Loucy (cell line): ENCODE data around the gene FXYD3.

Experiments used
- H2AFZ ChIP-seq: fragments of 200-600 bp; sonication (generic); 2 replicates; pipeline ENCODE4 v1.6.0; 2016; ENCODE audit warnings: antibody characterized with exemption, mild to moderate bottlenecking, low read length, moderate library complexity
- H3F3A ChIP-seq: fragments of 200-600 bp; 2 replicates; pipeline ENCODE4 v1.6.0; 2016; ENCODE audit warnings: antibody characterized with exemption, low read depth, mild to moderate bottlenecking
- H3K27me3 ChIP-seq: fragments of 200-600 bp; sonication (generic); 2 replicates; pipeline ENCODE4 v1.6.1; 2014; ENCODE audit warnings: low read length, mild to moderate bottlenecking; ENCODE audit not compliant: insufficient read depth, poor library complexity, severe bottlenecking
- H3K36me3 ChIP-seq: fragments of 200-600 bp; sonication (generic); 2 replicates; pipeline ENCODE4 v1.6.1; 2016; ENCODE audit warnings: low read length; ENCODE audit not compliant: insufficient read depth
- H3K4me1 ChIP-seq: fragments of 200-600 bp; sonication (generic); 2 replicates; pipeline ENCODE4 v1.5.1; 2014; ENCODE audit warnings: low read length, mild to moderate bottlenecking; ENCODE audit not compliant: insufficient read depth, poor library complexity, severe bottlenecking
- H3K4me2 ChIP-seq: fragments of 200-600 bp; sonication (generic); 2 replicates; pipeline ENCODE4 v1.6.0; 2014; ENCODE audit warnings: antibody characterized with exemption, low read length, low read depth, mild to moderate bottlenecking; ENCODE audit not compliant: poor library complexity, severe bottlenecking
- H3K4me3 ChIP-seq: fragments of 200-600 bp; sonication (generic); 2 replicates; pipeline ENCODE4 v1.5.1; 2014; ENCODE audit warnings: low read length, mild to moderate bottlenecking, mixed read lengths; ENCODE audit not compliant: poor library complexity, severe bottlenecking
- H3K79me2 ChIP-seq: fragments of 200-600 bp; sonication (generic); 2 replicates; pipeline ENCODE4 v1.6.1; 2014; ENCODE audit warnings: low read length; ENCODE audit not compliant: insufficient read depth
- H3K9ac ChIP-seq: fragments of 200-600 bp; sonication (generic); 2 replicates; pipeline ENCODE4 v1.6.0; 2014; ENCODE audit warnings: mild to moderate bottlenecking, low read depth, low read length, moderate library complexity; ENCODE audit not compliant: poor library complexity, severe bottlenecking
- H3K9me2 ChIP-seq: fragments of 200-600 bp; sonication (generic); replicated peaks from 2 replicates; pipeline ENCODE4 v1.6.1; 2016; ENCODE audit warnings: low read depth, low read length, mixed read lengths
- H3K9me3 ChIP-seq: fragments of 200-600 bp; sonication (generic); 2 replicates; pipeline ENCODE4 v1.6.1; 2014; ENCODE audit warnings: mild to moderate bottlenecking, antibody characterized with exemption, low read length, low read depth; ENCODE audit not compliant: insufficient read depth
- H4K20me1 ChIP-seq: fragments of 200-600 bp; sonication (generic); 2 replicates; pipeline ENCODE4 v1.6.0; 2014; ENCODE audit warnings: antibody characterized with exemption, low read length, mild to moderate bottlenecking; ENCODE audit not compliant: insufficient read depth, poor library complexity, severe bottlenecking
- CTCF ChIP-seq: fragments of 200-600 bp; sonication (generic); conservative IDR thresholded peaks from 2 replicates; pipeline ENCODE4 v1.5.1; 2014; ENCODE audit warnings: mild to moderate bottlenecking, antibody characterized with exemption, low read length
- EZH2phosphoT487 ChIP-seq: fragments of 200-600 bp; IDR thresholded peaks from 2 replicates; pipeline ENCODE4 v1.6.1; 2018; ENCODE audit warnings: antibody characterized with exemption, mild to moderate bottlenecking, moderate library complexity, borderline replicate concordance

FXYD3 gene

GRCh38 chr19:35144600-35145436 lies 29.2 kb downstream of the FXYD3 start:
- H3K4me3 ChIP-seq = no peak overlapping the region
- H3K79me2 ChIP-seq = no peaks in the 10 kb centered on the region

GRCh38 chr19:35146746-35147459 lies 31.3 kb downstream of the FXYD3 start:
- peaks cover 4% of the 10 kb centered on the region for H3K4me1 ChIP-seq
- no peak overlapping the region for H3K9ac ChIP-seq
- H2AFZ ChIP-seq = no peak overlapping the region
- no peaks in the 10 kb centered on the region for H3F3A ChIP-seq
- H3K9me2 ChIP-seq = no peaks in the 10 kb centered on the region
- no peaks in the 10 kb centered on the region for H3K79me2 ChIP-seq
- H3K9me3 ChIP-seq = no peaks in the 10 kb centered on the region
- H4K20me1 ChIP-seq = no peaks in the 10 kb centered on the region
- no peak overlapping the region for H3K4me3 ChIP-seq
- TF ChIP-seq EZH2phosphoT487 = no peak
- no peak for TF ChIP-seq CTCF
- H3K36me3 ChIP-seq = no peaks in the 10 kb centered on the region
- no peak overlapping the region for H3K4me2 ChIP-seq
- H3K27me3 ChIP-seq = no peaks in the 10 kb centered on the region

More at GRCh38 chr19:35144600-35145436, 29.2 kb downstream of the FXYD3 start:
- Histone ChIP-seq H2AFZ (no peak overlapping the region), H3K9me2 (no peaks in the 10 kb centered on the region), H4K20me1 (no peaks in the 10 kb centered on the region), H3K9ac (no peak overlapping the region), H3K36me3 (no peaks in the 10 kb centered on the region), H3K4me1 (peaks cover 9% of the 10 kb centered on the region), H3K27me3 (no peaks in the 10 kb centered on the region), H3K9me3 (no peaks in the 10 kb centered on the region), H3F3A (no peaks in the 10 kb centered on the region), H3K4me2 (no peak overlapping the region)
- TF ChIP-seq EZH2phosphoT487 (no peak), CTCF (no peak)

GRCh38 chr19:35149463-35149862 lies 33.8 kb downstream of the FXYD3 start:
- no peaks in the 10 kb centered on the region for H4K20me1 ChIP-seq
- no peak overlapping the region for H3K9ac ChIP-seq
- no peaks in the 10 kb centered on the region for H3K36me3 ChIP-seq
- H3K9me2 ChIP-seq = no peaks in the 10 kb centered on the region
- H3K4me2 ChIP-seq = no peak overlapping the region
- no peak overlapping the region for H3K4me3 ChIP-seq
- no peaks in the 10 kb centered on the region for H3K27me3 ChIP-seq
- H2AFZ ChIP-seq = no peak overlapping the region
- peaks cover 16% of the 10 kb centered on the region for H3K4me1 ChIP-seq
- no peaks in the 10 kb centered on the region for H3F3A ChIP-seq
- H3K9me3 ChIP-seq = no peaks in the 10 kb centered on the region
- TF ChIP-seq EZH2phosphoT487 = no peak
- no peak for TF ChIP-seq CTCF
- H3K79me2 ChIP-seq = no peaks in the 10 kb centered on the region
